GM21447 (cell line): Measurements from ENCODE around the gene SS18L1.
A peak's percentile ranks its signal among the peaks of the same experiment; 100 is the strongest.
"Not testable (repeated sequence)": the region's sequence is repeated elsewhere in the genome, so short reads cannot be mapped to it uniquely, and the experiment has no call there.

Source experiments
- ATAC-seq: cut with Tn5 transposase; IDR thresholded peaks from one replicate; pipeline ENCODE4 v1.9.1; 2021; ENCODE audit not compliant: unreplicated experiment

SS18L1 gene

DNA sequence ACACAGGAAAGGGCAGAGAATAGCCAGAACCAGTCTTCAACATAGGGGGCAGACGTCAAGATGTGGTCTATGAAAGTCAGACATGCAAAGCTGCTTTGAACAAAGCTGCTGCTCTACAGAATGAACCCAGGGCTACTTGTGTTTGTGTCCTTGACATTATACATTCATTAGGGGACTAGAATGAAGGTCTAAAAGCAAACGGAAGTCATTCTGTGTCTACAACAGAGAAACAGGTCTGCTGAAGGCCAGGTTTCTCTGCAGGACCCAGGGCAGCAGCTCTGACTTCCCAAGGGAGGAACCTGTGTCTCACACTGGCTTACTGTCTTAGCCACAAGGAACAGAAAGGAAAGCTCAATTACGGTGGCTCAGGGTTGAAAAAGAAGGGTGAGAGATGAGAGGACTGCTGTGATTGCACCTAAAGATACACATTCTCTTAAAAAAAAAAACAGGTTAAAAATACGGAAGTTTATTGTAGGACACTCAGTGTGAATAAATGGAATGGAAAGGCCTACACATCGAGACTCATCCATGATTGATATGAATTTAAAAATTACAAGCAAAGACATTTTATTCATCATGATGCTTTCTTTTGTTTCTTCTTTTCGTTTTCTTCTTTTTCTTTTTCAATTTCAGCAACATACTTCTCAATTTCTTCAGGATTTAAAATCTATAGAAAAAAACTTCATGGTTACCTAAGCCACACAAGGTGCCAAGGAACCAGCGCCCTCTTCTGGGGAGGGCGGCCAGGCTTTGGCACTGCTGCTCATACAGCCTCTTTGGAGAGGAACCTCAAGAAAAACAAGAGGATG lies 7.1 kb upstream of the SS18L1 start:
- ATAC-seq: no peak

DNA sequence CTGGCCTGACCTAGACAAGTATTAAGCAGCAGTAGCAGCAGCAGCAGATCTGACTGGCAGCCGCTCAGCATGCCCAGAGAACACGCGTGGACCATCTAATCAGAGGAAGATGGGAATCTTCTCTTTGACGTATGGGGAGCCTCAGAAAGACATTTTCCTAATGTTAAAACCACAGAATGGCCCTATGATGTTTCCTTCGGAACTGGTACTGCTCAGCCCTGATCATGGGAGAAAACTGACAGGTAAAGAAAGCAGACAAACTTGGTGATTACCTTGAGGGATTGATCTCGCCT lies 6.5 kb upstream of the SS18L1 start:
- no peak for ATAC-seq

DNA sequence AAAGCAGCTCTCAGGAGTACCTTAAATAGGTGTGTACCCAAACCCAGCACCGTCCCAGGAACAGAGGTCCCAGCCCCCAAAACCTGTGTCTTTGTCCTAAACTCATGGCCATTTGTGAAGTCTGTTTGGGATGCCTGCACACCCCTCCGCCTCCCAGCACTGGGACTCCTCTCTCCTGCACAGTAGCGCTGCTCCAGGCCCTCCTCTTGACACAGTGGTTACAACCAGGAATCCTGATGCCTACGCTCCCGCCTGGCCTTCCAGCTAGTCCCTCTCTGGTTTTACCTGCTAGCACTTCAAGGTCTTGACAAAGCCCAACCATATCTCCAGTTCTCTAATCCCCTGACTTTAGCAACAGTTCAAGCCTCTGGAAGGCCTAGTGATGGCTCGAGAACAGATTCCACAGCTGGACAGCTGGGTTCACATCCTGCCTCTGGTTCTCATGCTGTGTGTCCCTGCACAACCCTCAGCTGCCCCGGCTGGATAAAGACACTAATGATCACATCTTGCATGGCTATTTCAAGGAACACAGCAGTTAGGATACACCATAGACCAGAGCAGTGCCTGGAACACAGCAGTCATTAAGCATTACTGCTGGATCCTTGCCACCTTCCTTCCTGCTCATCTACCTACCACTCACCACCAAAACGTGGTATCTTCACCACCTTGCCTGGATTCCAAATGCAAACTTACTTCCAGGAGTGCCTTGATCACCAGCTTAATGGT lies 5.9 kb upstream of the SS18L1 start:
- ATAC-seq: no peak

DNA sequence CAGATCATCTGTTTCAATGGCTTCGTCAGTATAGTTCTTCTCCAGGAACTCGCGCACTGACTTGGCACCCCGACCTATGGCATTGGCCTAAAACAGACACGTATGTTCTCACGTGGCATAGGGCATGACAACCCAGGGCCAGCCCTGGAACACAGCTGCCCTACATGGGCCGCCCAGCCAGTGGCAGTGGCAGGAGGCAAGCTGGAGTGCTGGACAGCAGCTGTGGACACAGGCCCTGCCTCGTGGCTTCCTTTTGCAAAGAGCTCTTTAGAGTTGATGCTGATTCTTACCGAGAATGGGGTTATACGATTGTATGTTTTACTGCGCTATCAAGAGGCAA lies 5.4 kb upstream of the SS18L1 start:
- ATAC-seq: no peak

DNA sequence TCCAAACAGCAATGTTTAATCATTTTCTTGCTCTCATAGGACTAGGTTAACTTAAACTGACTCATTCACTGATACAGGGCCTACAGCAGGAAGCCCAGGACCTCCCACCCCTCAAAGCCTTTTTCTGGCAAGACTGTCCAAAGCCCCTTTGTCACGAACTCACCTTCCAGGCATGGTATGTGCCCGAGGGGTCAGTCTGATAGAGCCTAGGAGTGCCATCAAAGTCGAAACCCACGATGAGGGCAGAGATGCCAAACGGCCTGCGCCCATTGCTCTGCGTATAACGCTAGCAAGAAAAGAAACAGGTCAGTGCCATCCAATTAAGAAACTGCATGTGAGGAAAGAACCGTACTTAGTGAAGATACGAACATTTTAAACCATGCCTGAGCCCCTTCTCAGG lies 4.7 kb upstream of the SS18L1 start:
- ATAC-seq: no peak

DNA sequence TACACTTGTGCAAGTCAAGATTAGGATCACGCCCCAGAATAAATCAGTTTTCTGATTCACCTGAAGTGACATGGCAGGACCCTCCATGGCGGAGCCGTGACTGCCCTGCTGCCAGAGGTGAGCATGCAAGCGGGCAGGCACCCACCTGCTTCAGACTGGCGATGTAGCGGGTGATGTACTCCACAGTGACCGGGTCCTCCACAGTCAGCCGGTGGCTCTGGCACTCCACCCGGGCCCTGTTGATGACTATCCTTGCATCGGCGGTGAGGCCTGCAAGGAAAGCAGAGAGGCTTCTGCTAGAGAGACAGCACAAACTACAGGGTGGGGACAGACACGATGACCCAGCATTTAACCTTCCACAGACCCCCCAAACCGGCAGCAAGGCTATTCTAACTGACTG lies 3.9 kb upstream of the SS18L1 start:
- no peak for ATAC-seq

DNA sequence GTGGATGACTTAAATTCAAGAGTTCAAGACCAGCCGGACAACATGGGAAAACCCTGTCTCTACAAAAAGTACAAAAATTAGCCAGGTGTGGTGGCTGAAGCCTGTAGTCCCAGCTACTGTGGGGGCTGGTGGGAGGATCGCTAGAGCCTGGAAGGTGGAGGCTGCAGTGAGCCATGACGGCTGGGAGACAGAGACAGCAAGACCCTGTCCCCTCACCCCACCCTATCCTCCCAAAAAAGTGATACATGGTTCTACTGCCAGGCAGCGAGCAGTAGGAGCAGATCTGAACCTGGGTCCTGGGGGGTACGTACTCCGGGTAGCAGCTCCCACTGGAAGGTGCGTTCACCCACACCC lies 2.5 kb upstream of the SS18L1 start:
- ATAC-seq: no peak

DNA sequence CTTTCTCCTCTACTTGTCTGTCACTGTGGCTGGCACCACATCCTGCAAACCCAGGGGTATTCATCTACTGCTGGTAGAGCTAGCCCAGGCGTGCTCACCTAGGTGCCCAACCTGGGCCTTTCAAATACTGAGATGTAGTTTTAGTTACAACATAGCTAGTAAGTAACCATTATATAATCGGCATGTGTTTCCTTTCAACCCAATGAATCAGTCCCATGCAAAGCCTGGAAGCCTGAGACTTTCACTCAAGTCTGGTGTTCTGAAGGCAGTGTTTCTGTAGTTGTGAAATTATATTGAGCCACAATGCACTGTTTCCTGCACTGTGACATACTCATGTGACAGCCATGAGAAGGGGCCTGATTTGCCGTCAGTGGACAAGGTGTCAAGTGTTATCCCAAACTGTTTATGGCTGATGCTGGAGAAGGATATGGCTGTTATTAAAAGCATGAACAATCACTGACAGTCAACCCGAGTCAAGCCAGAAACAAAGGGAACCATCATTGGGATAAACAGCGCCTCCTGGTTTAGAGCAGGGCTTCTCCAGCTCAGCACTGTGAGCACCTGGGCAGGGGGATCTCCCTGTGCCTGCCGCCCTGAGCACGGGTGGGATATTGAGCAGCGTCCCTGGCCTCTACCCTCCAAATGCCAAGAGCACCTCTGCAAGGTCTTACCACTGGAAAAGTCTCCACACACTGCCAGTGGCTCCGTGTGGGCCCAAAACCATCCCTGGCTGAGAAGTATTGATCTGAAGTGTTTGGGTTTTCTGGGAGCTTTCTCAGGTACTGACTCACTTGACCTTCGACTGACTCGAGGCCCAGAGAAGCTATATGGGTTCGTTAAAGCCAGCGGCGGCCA lies 1.9 kb upstream of the SS18L1 start:
- no peak for ATAC-seq

DNA sequence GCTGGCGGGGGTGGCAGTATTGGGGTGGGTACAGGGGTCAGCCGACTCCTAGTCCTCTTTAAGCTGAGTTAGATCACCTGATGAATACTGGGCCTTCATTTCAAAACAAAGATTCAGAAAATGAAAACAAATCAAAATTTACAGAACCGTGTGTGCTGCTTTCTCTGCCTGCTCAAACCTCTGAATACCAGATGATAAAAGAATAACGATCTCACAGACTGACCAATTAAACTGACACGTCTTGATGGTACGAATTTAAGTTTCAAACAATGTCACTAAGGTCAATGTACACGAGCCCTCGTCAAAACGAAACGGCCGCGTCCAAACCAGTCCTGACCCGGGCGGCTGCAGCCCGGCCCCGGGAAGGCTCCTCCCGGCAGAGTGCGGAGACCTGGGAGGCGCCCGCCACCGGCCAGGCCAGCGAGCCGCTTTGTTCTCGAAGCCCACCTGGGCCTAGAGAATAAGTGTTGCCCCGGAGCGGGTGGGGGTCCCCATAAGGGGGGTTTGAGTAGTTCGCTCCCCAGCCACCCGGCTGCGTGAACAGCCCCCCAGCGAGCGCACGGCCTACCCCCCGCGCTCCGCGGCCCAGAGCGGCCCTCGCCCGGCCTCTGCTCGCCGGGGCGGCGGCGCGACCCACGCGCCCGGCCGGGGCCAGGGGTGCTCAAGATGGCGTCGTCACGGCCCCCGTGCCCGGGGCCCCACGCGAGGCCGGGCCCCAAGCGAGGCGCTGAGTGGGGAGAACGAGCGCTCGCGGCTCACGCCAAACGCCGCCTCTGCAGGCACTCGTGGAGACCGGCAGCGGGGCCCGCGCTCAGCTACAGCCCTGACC lies 1.1 kb upstream of the SS18L1 start:
- peak; percentile 9 for ATAC-seq

DNA sequence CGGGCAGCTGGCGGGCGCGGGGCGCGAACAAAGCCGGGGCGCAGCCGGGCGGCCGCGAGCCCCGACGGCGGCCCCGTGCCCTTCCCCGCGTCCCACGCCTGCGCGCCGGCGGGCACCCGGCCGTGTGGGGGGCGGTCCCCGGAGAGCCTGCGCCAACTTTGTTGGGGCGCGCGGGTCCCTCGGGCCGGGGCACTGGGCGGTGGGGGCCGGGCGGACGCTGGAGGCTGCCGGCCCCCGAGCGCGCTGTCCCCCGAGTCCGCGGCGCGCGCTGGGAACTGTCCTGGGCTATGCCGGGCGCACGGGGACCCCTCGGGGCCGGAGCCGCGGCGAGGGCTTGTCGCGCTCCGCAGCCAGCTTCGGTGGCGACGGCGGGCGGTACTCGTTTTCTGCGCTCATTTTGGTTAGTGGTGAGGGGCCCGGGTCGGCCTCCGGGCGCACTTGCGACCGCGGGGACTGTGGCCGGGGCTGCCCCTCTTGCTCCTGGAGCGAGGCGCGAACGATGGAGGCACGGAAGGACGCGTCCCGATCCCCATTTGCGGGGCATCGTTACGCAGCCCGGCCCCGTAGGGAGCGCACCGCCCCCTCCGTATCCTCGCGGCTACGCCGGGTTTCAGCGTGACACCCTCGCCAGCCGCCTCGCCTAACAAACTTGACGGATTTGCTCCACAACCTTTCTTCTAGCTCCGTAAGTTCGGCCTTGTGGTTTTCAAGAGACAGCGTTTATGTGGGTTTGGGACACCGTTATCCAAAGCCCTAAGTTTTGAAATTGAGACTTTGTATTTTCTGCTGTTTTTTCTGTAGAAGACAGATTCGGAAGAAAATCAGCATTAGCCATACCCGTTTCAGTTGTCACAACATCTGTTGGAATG lies 622 bp downstream of the SS18L1 start:
- peak; percentile 16 for ATAC-seq

DNA sequence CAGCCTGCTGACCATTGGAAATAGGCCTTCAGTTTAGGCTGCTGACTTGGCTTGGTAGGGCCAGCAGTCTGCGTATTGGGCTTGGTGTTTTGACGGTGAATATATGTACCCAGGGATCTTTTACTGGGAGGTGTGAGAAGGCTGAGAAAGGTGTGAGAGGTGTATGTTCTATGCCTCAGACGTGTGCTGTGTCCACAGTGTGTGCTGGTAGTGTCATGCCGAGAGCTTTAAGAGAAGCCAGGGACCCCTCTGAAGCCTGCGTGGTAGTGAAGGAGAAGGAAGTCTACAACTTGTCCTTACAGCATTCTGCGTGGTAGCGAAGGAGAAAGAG lies 2.1 kb downstream of the SS18L1 start:
- no peak for ATAC-seq

DNA sequence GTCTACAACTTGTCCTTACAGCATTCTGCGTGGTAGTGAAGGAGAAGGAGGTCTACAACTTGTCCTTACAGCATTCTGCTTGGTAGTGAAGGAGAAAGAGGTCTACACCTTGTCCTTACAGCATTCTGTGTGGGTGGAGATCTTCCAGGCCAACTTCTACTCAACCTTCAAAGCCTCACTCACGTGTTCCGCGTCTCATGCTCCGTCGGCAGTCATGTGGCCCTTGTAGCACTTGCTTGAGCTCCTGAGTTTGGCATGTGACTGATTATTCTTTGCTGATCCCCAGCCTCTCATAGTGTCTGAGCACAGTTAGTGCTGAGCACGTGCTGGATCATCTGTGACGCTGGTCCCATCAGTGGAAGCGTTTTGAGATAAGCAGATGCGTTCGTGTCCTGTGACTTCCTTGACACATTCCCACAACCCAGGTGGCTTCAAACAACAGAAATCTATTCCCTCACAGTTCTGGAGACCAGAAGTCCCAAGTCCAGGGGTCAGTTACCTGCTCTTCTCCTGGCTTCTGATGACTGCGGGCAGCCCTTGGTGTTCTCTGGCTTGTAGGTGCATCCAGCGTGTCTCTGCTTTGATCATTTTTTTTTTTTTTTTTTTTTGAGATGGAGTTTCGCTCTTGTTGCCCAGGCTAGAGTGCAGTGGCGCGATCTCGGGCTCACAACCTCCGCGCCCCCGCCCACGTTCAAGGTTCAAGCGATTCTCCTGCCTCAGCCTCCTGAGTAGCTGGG lies 2.6 kb downstream of the SS18L1 start:
- no peak for ATAC-seq

DNA sequence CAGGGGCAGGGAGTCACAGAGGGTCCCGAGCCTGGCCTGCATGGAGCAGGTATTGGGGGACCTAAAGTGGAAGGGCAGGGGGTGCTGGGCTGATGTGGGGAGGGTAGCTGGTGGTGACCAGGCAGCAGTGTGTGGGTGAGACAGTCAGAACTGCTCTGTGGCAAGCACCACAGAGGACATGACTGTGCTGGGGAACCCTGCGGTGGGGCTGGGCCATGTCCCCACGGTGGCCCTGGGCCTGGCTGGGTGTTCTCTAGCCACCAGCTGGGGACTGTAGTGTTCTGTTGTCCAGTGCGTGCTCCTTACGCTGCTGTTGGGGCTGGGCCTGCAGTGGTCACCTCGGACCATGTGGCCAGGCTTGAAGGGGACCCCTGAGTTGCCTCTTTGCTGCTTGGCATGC lies 3.6 kb downstream of the SS18L1 start:
- no peak for ATAC-seq

DNA sequence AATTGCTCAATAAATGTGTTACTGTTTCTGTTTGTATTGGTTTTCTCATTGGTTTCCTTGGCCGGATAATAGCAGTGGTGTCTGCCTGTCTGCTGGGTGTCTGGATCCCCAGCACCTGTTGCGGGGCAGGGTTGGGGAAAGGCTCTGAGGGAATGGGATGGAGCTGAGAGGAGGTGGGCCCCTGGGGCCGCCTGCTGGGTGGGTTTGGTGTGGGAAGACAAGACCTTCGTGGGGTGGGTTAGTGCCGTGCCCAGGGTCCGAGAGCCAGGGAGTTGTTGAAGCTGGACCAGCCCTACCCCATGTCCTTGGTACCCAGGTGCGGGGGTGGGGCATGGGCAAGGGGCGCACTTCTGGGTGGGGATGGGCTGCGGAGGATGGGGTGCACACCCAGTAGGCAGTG lies 4.0 kb downstream of the SS18L1 start:
- no peak for ATAC-seq

DNA sequence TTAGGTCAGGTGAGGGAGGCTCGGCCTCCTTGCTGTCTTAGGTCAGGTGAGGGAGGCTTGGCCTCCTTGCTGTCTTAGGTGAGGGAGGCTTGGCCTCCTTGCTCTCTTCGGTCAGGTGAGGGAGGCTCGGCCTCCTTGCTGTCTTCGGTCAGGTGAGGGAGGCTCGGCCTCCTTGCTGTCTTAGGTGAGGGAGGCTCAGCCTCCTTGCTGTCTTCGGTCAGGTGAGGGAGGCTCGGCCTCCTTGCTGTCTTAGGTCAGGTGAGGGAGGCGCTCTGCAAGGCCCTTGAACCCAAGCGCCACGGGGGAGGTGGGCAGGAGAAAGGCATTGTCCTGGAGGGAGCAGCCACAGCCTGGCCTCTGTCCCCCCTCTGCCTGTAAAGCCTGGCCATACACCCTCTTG lies 4.8 kb downstream of the SS18L1 start:
- not testable (repeated sequence) for ATAC-seq

DNA sequence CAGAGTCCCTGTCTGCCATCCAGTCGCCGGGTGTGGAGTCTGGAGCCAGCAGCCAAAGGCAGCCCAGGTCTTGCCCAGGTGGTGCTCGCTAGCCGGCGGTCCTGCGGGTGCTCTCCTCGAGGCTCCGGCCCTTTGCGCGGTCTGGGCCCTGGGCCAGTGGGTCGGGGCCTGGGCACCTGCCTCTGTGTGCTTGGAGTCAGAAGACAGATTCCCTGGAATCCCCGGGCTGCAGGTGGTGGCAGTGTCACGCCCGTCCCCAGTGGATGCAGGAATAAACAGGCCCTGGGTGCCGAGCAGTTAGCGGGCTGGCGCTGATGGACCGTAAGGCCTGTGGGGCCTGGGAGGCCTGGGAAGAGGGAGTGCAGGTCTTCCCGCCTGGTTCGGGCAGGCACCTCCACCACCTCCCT lies 5.3 kb downstream of the SS18L1 start:
- ATAC-seq: no peak

DNA sequence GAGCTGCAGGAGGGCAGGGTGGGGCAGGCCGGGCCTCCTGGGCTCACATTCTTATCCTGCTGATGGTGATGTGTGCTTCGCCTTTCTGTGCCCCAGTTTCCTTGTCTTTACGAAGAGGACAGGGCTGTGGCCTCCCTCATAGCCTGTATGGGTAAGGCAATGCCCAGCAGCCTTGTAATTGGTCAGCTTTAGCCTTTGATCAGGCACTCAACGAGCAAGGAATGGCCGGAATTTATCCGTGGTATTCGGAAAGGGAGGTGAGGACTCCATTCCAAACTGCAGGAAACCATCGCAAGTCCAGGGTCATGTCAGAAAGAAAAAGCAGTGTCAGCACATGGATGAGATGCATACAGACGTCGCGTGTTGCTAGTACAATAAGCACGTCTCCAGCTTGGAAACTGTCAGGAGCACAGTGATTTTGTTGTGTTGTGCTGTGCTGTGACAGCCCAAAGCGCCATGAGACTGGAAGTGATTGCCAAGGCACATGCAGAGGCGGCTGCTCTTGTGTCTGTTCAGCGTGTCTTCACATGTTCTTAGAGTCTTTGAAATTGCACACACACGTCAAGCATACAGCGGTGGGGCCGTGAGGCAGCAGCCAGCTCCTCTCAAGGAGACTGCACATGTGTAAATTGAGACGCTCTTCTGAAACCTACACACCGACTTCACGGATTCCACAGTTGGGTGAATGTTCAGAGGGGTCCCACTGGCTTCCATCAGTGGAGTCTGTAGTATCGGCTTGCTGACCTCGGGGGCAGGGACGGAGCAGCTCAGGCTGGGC lies 6.2 kb downstream of the SS18L1 start:
- no peak for ATAC-seq

DNA sequence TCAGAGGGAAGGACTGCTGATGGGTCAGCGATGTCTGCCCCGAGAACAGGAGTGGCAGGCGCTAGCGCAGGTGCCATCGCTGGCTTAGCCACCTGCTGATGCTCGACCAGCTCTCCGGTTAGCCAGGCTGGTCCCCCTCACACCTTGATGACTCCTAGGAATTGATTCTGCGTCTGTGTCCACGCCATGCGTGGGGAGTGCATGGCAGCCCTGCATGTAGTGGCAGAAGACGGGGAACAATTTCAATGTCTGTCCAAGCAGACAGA lies 6.7 kb downstream of the SS18L1 start:
- ATAC-seq: no peak

DNA sequence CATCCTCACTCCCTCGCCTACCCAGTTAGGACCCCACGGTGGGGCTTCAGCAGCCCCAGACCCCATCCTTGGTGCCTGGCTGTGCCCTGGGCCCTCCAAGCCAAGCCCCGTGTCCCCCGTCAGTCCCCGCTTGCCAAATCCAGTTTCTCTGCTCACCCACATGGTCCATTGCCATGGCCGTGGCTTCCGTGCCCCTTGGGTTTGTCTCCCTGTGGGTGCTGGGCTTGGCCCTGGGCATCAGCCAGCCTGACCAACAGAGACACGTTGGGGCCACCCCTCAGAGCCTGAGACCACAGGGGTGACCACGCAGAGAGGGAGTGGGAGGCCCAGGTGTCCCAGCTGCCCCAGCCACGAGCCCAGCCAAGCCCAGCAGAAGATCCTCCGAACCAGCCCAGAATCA lies 7.7 kb downstream of the SS18L1 start:
- ATAC-seq: no peak
